ENCODE data around the gene ST6GALNAC4. TPM values are rescaled to one million over a fixed set of nuclear protein-coding genes. Genes with fewer than 3 reads are reported as not detected.
A peak's percentile ranks its signal among the peaks of the same experiment; 100 is the strongest.

Gene ST6GALNAC4
- total and polyA plus RNA-seq, 7 donors, result 8.9 to 52.6 (median 24.3) TPM

DNA sequence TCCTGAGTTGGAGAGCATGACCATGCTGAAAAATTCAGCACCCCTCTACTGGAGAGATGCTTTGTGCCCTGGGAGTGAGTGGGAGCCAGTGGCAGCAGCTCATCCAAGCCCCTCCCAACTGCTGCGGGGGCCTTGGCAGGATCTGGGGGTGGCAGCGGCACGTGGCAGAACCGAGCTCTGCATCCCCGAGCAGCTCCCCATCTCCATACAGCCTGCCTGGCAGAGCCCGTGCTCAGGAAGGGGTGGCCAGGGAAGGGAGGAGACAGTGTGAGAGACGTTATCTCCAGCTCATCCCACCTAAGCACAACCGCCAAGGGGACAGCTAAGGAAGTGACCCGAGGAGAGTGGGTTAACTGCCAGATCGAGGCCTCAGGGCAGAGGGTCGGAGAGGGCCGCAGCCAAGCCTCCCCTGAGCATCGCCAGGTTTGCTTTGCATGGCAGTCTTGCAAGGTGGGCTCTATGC is 38.0 kb upstream of the ST6GALNAC4 start:
- H3K27ac ChIP-seq, result peak overlapping the region; percentile 87

DNA sequence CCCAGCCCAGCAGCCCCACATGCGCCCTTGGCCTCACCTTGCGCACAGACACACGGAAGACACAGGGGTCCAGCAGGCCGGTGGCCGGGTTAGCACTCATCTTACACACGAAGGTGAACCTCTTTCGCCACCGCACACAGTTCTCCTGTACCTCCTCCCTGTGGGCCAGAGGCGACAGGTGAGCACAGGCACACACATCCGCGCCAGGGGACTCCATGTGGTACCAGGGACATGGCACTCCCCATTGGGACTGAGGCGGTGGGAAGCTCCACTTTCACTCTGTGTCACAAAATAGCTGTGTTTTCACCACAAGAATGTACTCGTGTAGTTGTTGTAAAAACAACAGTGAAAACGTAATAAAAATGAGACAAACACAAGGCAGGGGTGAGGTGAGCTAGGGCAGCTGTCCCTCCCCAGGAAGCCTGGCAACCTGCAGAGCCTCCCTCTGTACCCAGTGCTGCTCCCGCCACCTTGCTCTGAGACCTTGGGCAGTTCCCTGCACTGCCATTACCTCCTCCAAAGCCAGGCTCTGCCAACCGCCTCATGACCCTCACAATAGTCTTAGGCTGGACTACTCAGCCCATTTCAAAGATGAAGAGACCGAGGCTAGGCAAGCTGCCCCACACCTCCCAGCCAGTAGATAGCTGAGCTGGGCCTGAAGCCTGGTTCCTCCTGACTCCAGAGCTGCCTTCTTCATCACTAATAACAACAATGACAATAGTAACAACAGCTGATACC is 37.1 kb upstream of the ST6GALNAC4 start:
- H3K27ac ChIP-seq, result no peak overlapping the region
- H3K27me3 ChIP-seq (ENCODE audit: insufficient read depth in 3 of 3, low read length in 2 of 3), result no peaks in the 10 kb centered on the region
- peaks cover 25% of the 10 kb centered on the region for H3K4me1 ChIP-seq
- intact Hi-C loops (cut with DNase I), result no loop called here
- no peaks in the 10 kb centered on the region for H3K9me3 ChIP-seq
- TF ChIP-seq, protein P1, sequence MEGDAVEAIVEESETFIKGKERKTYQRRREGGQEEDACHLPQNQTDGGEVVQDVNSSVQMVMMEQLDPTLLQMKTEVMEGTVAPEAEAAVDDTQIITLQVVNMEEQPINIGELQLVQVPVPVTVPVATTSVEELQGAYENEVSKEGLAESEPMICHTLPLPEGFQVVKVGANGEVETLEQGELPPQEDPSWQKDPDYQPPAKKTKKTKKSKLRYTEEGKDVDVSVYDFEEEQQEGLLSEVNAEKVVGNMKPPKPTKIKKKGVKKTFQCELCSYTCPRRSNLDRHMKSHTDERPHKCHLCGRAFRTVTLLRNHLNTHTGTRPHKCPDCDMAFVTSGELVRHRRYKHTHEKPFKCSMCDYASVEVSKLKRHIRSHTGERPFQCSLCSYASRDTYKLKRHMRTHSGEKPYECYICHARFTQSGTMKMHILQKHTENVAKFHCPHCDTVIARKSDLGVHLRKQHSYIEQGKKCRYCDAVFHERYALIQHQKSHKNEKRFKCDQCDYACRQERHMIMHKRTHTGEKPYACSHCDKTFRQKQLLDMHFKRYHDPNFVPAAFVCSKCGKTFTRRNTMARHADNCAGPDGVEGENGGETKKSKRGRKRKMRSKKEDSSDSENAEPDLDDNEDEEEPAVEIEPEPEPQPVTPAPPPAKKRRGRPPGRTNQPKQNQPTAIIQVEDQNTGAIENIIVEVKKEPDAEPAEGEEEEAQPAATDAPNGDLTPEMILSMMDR (IDR thresholded peaks at IDR 0.05), result no peak
- WGBS, 3 donors, result 92 to 94% (median 93%) methylated on average over 17 of the region's 17 CpGs
- no peaks in the 10 kb centered on the region for H3K36me3 ChIP-seq (ENCODE audit: insufficient read depth in 1 of 2, low read depth in 1 of 2)
- no peak overlapping the region for H3K4me3 ChIP-seq
- DNase-seq (no peak), ATAC-seq (no peak)

More for the DNA sequence above, 38.0 kb upstream of the ST6GALNAC4 start:
- Histone ChIP-seq H3K4me3 (no peak overlapping the region), H3K9me3 (no peaks in the 10 kb centered on the region), H3K36me3 (ENCODE audit: insufficient read depth in 1 of 2, low read depth in 1 of 2) (no peaks in the 10 kb centered on the region), H3K27me3 (ENCODE audit: insufficient read depth in 3 of 3, low read length in 2 of 3) (no peaks in the 10 kb centered on the region), H3K4me1 (peaks cover 28% of the 10 kb centered on the region)
- intact Hi-C loops (cut with DNase I), result no loop called here
- DNase-seq, result no peak
- TF ChIP-seq, protein P1 (IDR thresholded peaks at IDR 0.05), result no peak
- peak in 3 of 4 donors; percentile 12 to 20 (median 18) for ATAC-seq
- 37 to 59% (median 37%) methylated on average over 13 of the region's 13 CpGs for WGBS, 3 donors

DNA sequence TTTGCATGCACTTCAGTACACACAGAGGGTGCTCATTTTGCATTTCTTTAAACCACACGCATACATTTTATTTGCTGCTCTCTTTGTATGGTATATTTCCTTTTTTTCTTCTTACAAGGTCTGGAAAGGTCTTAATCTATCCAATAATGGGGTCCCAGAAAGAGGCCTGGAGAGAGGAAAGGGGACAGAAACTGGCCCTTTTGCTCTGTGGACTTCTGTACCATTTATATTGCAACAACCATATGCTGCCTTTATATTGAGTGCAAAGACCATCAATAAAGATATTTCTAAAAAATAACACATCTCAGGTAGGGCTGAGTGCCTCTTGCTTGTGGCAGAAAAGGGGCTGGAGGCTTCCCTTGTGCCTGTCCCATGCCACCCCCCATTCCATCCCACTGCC is 36.3 kb upstream of the ST6GALNAC4 start:
- Histone ChIP-seq H3K27ac (no peak overlapping the region), H3K4me1 (peaks cover 25% of the 10 kb centered on the region), H3K36me3 (ENCODE audit: insufficient read depth in 1 of 2, low read depth in 1 of 2) (no peaks in the 10 kb centered on the region), H3K9me3 (no peaks in the 10 kb centered on the region), H3K27me3 (ENCODE audit: insufficient read depth in 3 of 3, low read length in 2 of 3) (no peaks in the 10 kb centered on the region), H3K4me3 (no peak overlapping the region)
- TF ChIP-seq, protein P1 (IDR thresholded peaks at IDR 0.05), result no peak
- DNase-seq (no peak), ATAC-seq (no peak)
- intact Hi-C loops (cut with DNase I), result no loop called here
- 95 to 97% (median 97%) methylated on average over 1 of the region's 1 CpG for WGBS, 3 donors

DNA sequence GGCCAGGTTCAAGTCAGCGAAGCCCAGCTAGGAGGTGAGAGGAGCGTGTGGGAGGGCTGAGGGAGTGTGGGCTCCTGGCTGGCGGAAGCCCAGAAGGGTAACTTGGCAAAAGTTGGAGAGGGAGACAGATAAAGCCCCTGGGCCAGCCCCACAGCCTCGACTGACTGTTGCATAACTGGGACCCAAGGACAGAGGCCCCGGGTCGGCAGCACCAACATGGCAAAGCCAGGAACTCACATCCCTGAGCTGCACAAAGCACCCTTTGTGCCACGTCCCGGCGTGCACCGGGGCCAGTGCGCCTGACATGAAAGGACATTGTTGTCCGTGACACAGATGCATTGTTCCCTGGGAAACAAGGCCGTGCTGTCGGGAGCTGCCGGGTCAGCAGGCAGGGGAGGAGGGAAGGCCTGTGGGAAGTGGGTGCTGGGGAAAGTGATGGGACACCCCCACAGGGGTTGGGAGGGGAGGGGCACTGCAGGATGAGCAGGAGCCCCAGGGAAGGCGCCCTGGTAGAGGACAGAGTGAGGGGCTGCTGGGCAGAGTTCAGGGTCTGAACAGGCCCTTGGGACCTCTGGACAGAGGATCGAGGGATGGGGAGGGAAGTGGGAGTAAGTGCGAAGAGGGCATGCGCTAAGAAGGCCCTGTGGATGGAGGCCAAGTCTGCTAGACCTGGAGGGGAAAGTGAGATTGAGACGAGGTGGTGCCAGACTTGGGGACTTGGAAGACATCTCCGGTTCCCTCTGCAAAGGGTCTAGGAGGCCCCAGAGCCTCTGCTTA is 33.9 kb upstream of the ST6GALNAC4 start:
- H3K27me3 ChIP-seq (ENCODE audit: insufficient read depth in 3 of 3, low read length in 2 of 3), result no peaks in the 10 kb centered on the region
- WGBS, 3 donors, result 53 to 66% (median 60%) methylated on average over 20 to 21 of the region's 21 CpGs
- H3K9me3 ChIP-seq, result no peaks in the 10 kb centered on the region
- TF ChIP-seq, protein P1 (IDR thresholded peaks at IDR 0.05), result no peak
- H3K27ac ChIP-seq, result no peak overlapping the region
- ATAC-seq (no peak), DNase-seq (no peak)
- no peak overlapping the region for H3K4me3 ChIP-seq
- peaks cover 0 to under 1% of the 10 kb centered on the region in 2 donors for H3K36me3 ChIP-seq (ENCODE audit: insufficient read depth in 1 of 2, low read depth in 1 of 2)
- intact Hi-C loops (cut with DNase I), result no loop called here
- peaks cover 19% of the 10 kb centered on the region for H3K4me1 ChIP-seq
